ENCODE data around the gene IL10RA.

IL10RA gene

GRCh38 chr11:117959438-117960149 is 26.6 kb upstream of the IL10RA start:
- DNase-seq (ENCODE audit: low spot score): no peak
- Histone ChIP-seq H3K36me3 (replicated peaks in 1 of 2; ENCODE audit: control insufficient read depth in 2 of 2, insufficient read depth in 2 of 2, low read length in 2 of 2) (no peaks in the 10 kb centered on the region), H3K14ac (ENCODE audit: low read length) (no peak overlapping the region), H4K91ac (ENCODE audit: low read depth, low read length, poor library complexity) (no peak overlapping the region), H2AK5ac (ENCODE audit: low read depth, low read length) (no peak overlapping the region), H2BK5ac (ENCODE audit: low read length) (no peak overlapping the region), H4K8ac (ENCODE audit: low read depth, low read length) (no peak overlapping the region), H3K27ac (replicated peaks; ENCODE audit: low read length) (no peak overlapping the region), H3K4ac (ENCODE audit: low read length) (no peak overlapping the region), H3K18ac (ENCODE audit: low read length) (no peak overlapping the region), H2BK15ac (ENCODE audit: low read length) (no peak overlapping the region), H3K4me3 (ENCODE audit: low read length in 2 of 2) (no peak overlapping the region), H3K23ac (ENCODE audit: low read depth, low read length, poor library complexity) (no peak overlapping the region), H3K9ac (ENCODE audit: low read depth, low read length, poor library complexity) (no peak overlapping the region), H3K79me1 (ENCODE audit: low read depth, low read length) (no peaks in the 10 kb centered on the region), H2AFZ (ENCODE audit: low read length) (no peak overlapping the region), H2BK120ac (ENCODE audit: low read depth, low read length) (no peak overlapping the region), H3K27me3 (ENCODE audit: control insufficient read depth in 3 of 3, insufficient read depth in 3 of 3, low read depth in 1 of 3, low read length in 3 of 3) (no peaks in the 10 kb centered on the region), H3K4me2 (ENCODE audit: insufficient read depth, low read length, poor library complexity, severe bottlenecking) (no peak overlapping the region), H2BK12ac (ENCODE audit: low read length) (no peak overlapping the region), H3K4me1 (ENCODE audit: control insufficient read depth in 2 of 2, insufficient read depth in 1 of 2, low read depth in 1 of 2, low read length in 2 of 2) (no peaks in the 10 kb centered on the region), H3K9me3 (replicated peaks in 1 of 2; ENCODE audit: control insufficient read depth in 2 of 2, insufficient read depth in 1 of 2, low read depth in 1 of 2, low read length in 2 of 2) (no peaks in the 10 kb centered on the region)
- WGBS, 2 donors (ENCODE audit: extremely low coverage in 2 of 2, insufficient read length in 2 of 2, insufficient replicate concordance in 1 of 2): no CpG with 5 or more reads among the region's 1 CpG

- no CpG with 5 or more reads among the region's 1 CpG for WGBS, 2 donors (ENCODE audit: extremely low coverage in 2 of 2, insufficient read length in 2 of 2, insufficient replicate concordance in 1 of 2)
- H3K27ac ChIP-seq (replicated peaks; ENCODE audit: low read length): no peak overlapping the region
- DNase-seq (ENCODE audit: low spot score): no peak
- no peak overlapping the region for H2BK5ac ChIP-seq (ENCODE audit: low read length)
- H3K4ac ChIP-seq (ENCODE audit: low read length): no peak overlapping the region
- H2AK5ac ChIP-seq (ENCODE audit: low read depth, low read length): no peak overlapping the region
- no peaks in the 10 kb centered on the region for H3K9me3 ChIP-seq (replicated peaks in 1 of 2; ENCODE audit: control insufficient read depth in 2 of 2, insufficient read depth in 1 of 2, low read depth in 1 of 2, low read length in 2 of 2)
- H3K79me1 ChIP-seq (ENCODE audit: low read depth, low read length): no peaks in the 10 kb centered on the region
- H3K4me1 ChIP-seq (ENCODE audit: control insufficient read depth in 2 of 2, insufficient read depth in 1 of 2, low read depth in 1 of 2, low read length in 2 of 2): no peaks in the 10 kb centered on the region
- no peak overlapping the region for H4K8ac ChIP-seq (ENCODE audit: low read depth, low read length)
- no peak overlapping the region for H3K4me3 ChIP-seq (ENCODE audit: low read length in 2 of 2)
- H2BK12ac ChIP-seq (ENCODE audit: low read length): no peak overlapping the region
- no peak overlapping the region for H3K18ac ChIP-seq (ENCODE audit: low read length)
- H3K36me3 ChIP-seq (replicated peaks in 1 of 2; ENCODE audit: control insufficient read depth in 2 of 2, insufficient read depth in 2 of 2, low read length in 2 of 2): no peaks in the 10 kb centered on the region
- no peak overlapping the region for H3K23ac ChIP-seq (ENCODE audit: low read depth, low read length, poor library complexity)
- H3K4me2 ChIP-seq (ENCODE audit: insufficient read depth, low read length, poor library complexity, severe bottlenecking): no peak overlapping the region
- no peak overlapping the region for H4K91ac ChIP-seq (ENCODE audit: low read depth, low read length, poor library complexity)
- no peak overlapping the region for H3K14ac ChIP-seq (ENCODE audit: low read length)
- H2AFZ ChIP-seq (ENCODE audit: low read length): no peak overlapping the region
- no peak overlapping the region for H2BK15ac ChIP-seq (ENCODE audit: low read length)
- H3K9ac ChIP-seq (ENCODE audit: low read depth, low read length, poor library complexity): no peak overlapping the region
- H2BK120ac ChIP-seq (ENCODE audit: low read depth, low read length): no peak overlapping the region
- H3K27me3 ChIP-seq (ENCODE audit: control insufficient read depth in 3 of 3, insufficient read depth in 3 of 3, low read depth in 1 of 3, low read length in 3 of 3): no peaks in the 10 kb centered on the region
Observed at GRCh38 chr11:117960406-117960805, 25.8 kb upstream of the IL10RA start.

GRCh38 chr11:117961896-117962295 is 24.3 kb upstream of the IL10RA start:
- no peaks in the 10 kb centered on the region for H3K4me1 ChIP-seq (ENCODE audit: control insufficient read depth in 2 of 2, insufficient read depth in 1 of 2, low read depth in 1 of 2, low read length in 2 of 2)
- WGBS, 2 donors (ENCODE audit: extremely low coverage in 2 of 2, insufficient read length in 2 of 2, insufficient replicate concordance in 1 of 2): no CpG with 5 or more reads among the region's 10 CpGs
- H3K23ac ChIP-seq (ENCODE audit: low read depth, low read length, poor library complexity): no peak overlapping the region
- no peak overlapping the region for H3K4ac ChIP-seq (ENCODE audit: low read length)
- H3K9me3 ChIP-seq (replicated peaks in 1 of 2; ENCODE audit: control insufficient read depth in 2 of 2, insufficient read depth in 1 of 2, low read depth in 1 of 2, low read length in 2 of 2): no peaks in the 10 kb centered on the region
- no peak overlapping the region for H2BK15ac ChIP-seq (ENCODE audit: low read length)
- H2AFZ ChIP-seq (ENCODE audit: low read length): no peak overlapping the region
- H3K79me1 ChIP-seq (ENCODE audit: low read depth, low read length): no peaks in the 10 kb centered on the region
- no peak overlapping the region for H2BK12ac ChIP-seq (ENCODE audit: low read length)
- no peak overlapping the region for H4K8ac ChIP-seq (ENCODE audit: low read depth, low read length)
- no peak overlapping the region for H3K18ac ChIP-seq (ENCODE audit: low read length)
- DNase-seq (ENCODE audit: low spot score): no peak
- H4K91ac ChIP-seq (ENCODE audit: low read depth, low read length, poor library complexity): no peak overlapping the region
- no peak overlapping the region for H3K9ac ChIP-seq (ENCODE audit: low read depth, low read length, poor library complexity)
- no peak overlapping the region for H3K14ac ChIP-seq (ENCODE audit: low read length)
- no peak overlapping the region for H2BK5ac ChIP-seq (ENCODE audit: low read length)
- H3K27ac ChIP-seq (replicated peaks; ENCODE audit: low read length): no peak overlapping the region
- H3K27me3 ChIP-seq (ENCODE audit: control insufficient read depth in 3 of 3, insufficient read depth in 3 of 3, low read depth in 1 of 3, low read length in 3 of 3): peaks cover 0 to under 1% (median 0%) of the 10 kb centered on the region in 3 experiments
- no peak overlapping the region for H3K4me3 ChIP-seq (ENCODE audit: low read length in 2 of 2)
- no peak overlapping the region for H2AK5ac ChIP-seq (ENCODE audit: low read depth, low read length)
- H2BK120ac ChIP-seq (ENCODE audit: low read depth, low read length): no peak overlapping the region
- no peaks in the 10 kb centered on the region for H3K36me3 ChIP-seq (replicated peaks in 1 of 2; ENCODE audit: control insufficient read depth in 2 of 2, insufficient read depth in 2 of 2, low read length in 2 of 2)
- no peak overlapping the region for H3K4me2 ChIP-seq (ENCODE audit: insufficient read depth, low read length, poor library complexity, severe bottlenecking)

- H2AK5ac ChIP-seq (ENCODE audit: low read depth, low read length): no peak overlapping the region
- H3K79me1 ChIP-seq (ENCODE audit: low read depth, low read length): no peaks in the 10 kb centered on the region
- H2BK15ac ChIP-seq (ENCODE audit: low read length): no peak overlapping the region
- no peak overlapping the region for H3K23ac ChIP-seq (ENCODE audit: low read depth, low read length, poor library complexity)
- H3K14ac ChIP-seq (ENCODE audit: low read length): no peak overlapping the region
- H3K9ac ChIP-seq (ENCODE audit: low read depth, low read length, poor library complexity): no peak overlapping the region
- H3K27me3 ChIP-seq (ENCODE audit: control insufficient read depth in 3 of 3, insufficient read depth in 3 of 3, low read depth in 1 of 3, low read length in 3 of 3): peaks cover 0 to 3% (median 0%) of the 10 kb centered on the region in 3 experiments
- no peak for DNase-seq (ENCODE audit: low spot score)
- H4K8ac ChIP-seq (ENCODE audit: low read depth, low read length): no peak overlapping the region
- H3K4ac ChIP-seq (ENCODE audit: low read length): no peak overlapping the region
- H3K36me3 ChIP-seq (replicated peaks in 1 of 2; ENCODE audit: control insufficient read depth in 2 of 2, insufficient read depth in 2 of 2, low read length in 2 of 2): no peaks in the 10 kb centered on the region
- no peak overlapping the region for H3K27ac ChIP-seq (replicated peaks; ENCODE audit: low read length)
- no peak overlapping the region for H2BK120ac ChIP-seq (ENCODE audit: low read depth, low read length)
- H2AFZ ChIP-seq (ENCODE audit: low read length): no peak overlapping the region
- WGBS, 2 donors (ENCODE audit: extremely low coverage in 2 of 2, insufficient read length in 2 of 2, insufficient replicate concordance in 1 of 2): no CpG with 5 or more reads among the region's 3 CpGs
- no peak overlapping the region for H3K4me2 ChIP-seq (ENCODE audit: insufficient read depth, low read length, poor library complexity, severe bottlenecking)
- no peak overlapping the region for H4K91ac ChIP-seq (ENCODE audit: low read depth, low read length, poor library complexity)
- no peak overlapping the region for H3K18ac ChIP-seq (ENCODE audit: low read length)
- no peak overlapping the region for H2BK5ac ChIP-seq (ENCODE audit: low read length)
- no peak overlapping the region for H2BK12ac ChIP-seq (ENCODE audit: low read length)
- H3K4me1 ChIP-seq (ENCODE audit: control insufficient read depth in 2 of 2, insufficient read depth in 1 of 2, low read depth in 1 of 2, low read length in 2 of 2): no peaks in the 10 kb centered on the region
- H3K9me3 ChIP-seq (replicated peaks in 1 of 2; ENCODE audit: control insufficient read depth in 2 of 2, insufficient read depth in 1 of 2, low read depth in 1 of 2, low read length in 2 of 2): no peaks in the 10 kb centered on the region
- H3K4me3 ChIP-seq (ENCODE audit: low read length in 2 of 2): no peak overlapping the region
Observed at GRCh38 chr11:117962826-117963225, 23.4 kb upstream of the IL10RA start.
